Activated B cell treated with CpG ODN at 0.5 μM for 24 hours (primary cell): Measurements from ENCODE around the gene MTHFS. TPM values are rescaled to one million over a fixed set of nuclear protein-coding genes. Genes with fewer than 3 reads are reported as not detected.

Experiments
- ATAC-seq: fragments of 200-7000 bp; cut with Tn5 transposase; one replicate; pipeline ENCODE4 v1.10.0; 2021; ENCODE audit warnings: low read depth, mild to moderate bottlenecking, moderate library complexity
- CTCF ChIA-PET: fragments of 350-600 bp; sonication (Branson Sonifier 250); formaldehyde crosslinking; loops from one replicate; lab custom pipeline; 2021; ENCODE audit warnings: antibody characterized with exemption; lab: Charles Lee
- POLR2A ChIA-PET: fragments of 350-600 bp; sonication (Branson Sonifier 250); formaldehyde crosslinking; loops from one replicate; lab custom pipeline; 2021; ENCODE audit warnings: antibody characterized with exemption; lab: Charles Lee
- DNase-seq: peaks from one replicate; pipeline ENCODE4 v3.0.0; 2022
- H3K27ac Mint-ChIP-seq: one replicate; pipeline ENCODE4 v1.8.0; 2020; ENCODE audit warnings: mixed read lengths
- H3K27me3 Mint-ChIP-seq: one replicate; pipeline ENCODE4 v1.8.0; 2021; ENCODE audit warnings: mixed read lengths
- H3K36me3 Mint-ChIP-seq: one replicate; pipeline ENCODE4 v1.8.0; 2021; ENCODE audit warnings: low read depth, mixed read lengths
- H3K4me1 Mint-ChIP-seq: one replicate; pipeline ENCODE4 v1.8.0; 2021; ENCODE audit warnings: mixed read lengths
- H3K4me3 Mint-ChIP-seq: one replicate; pipeline ENCODE4 v1.8.0; 2020; ENCODE audit warnings: mild to moderate bottlenecking, mixed read lengths
- H3K9me3 Mint-ChIP-seq: one replicate; pipeline ENCODE4 v1.8.0; 2020; ENCODE audit warnings: mixed read lengths
- CTCF ChIP-seq: fragments of 200-600 bp; IDR thresholded peaks from one replicate; pipeline ENCODE4 v1.8.0; 2022; ENCODE audit warnings: antibody characterized with exemption, mild to moderate bottlenecking
- intact Hi-C: fragments of 100-400 bp; cut with micrococcal nuclease; formaldehyde crosslinking; loops from one replicate; pipeline ENCODE4 v1.15.1; 2024
- total RNA-seq: library from RNA; stranded (reverse); gene quantifications from 2 replicates; pipeline ENCODE4 v1.2.3, GENCODE V29; 2022

Gene MTHFS
- total RNA-seq, 1 donor from 2014 or later, result 29.5 TPM

- DNase-seq (no peak), ATAC-seq (no peak)
- Mint-ChIP-seq H3K27ac (no peak overlapping the region), H3K36me3 (no peaks in the 10 kb centered on the region), H3K4me1 (no peaks in the 10 kb centered on the region), H3K9me3 (peaks cover 8% of the 10 kb centered on the region), H3K4me3 (no peak overlapping the region), H3K27me3 (no peaks in the 10 kb centered on the region)
- TF ChIP-seq CTCF, result no peak
- ChIA-PET POLR2A (no interaction called here), CTCF (no interaction called here)
- intact Hi-C loops, result no loop called here
Measured at GRCh38 chr15:79820176-79820575, 76.6 kb downstream of the MTHFS start.

DNA sequence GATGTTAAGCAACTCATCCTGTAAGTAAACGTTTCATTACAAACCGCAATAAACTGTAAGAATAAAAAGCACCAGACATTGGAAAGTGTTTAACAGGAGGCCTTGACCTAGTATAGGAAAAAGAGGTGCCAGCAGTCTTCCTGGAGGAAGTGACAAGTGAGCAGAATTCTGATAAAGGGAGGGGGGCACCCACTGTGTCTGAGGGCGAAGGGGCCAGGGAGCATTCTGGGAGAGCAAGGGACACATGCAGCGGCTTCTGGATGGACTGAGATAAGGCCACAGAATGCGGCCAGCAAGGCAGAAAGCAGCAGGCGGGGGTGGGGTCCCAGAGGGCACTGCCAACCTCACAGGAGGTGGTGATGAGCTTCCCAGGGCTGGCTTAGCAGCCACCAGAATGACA lies 80.2 kb downstream of the MTHFS start:
- ChIA-PET POLR2A (no interaction called here), CTCF (no interaction called here)
- H3K27ac Mint-ChIP-seq, result no peak overlapping the region
- no peaks in the 10 kb centered on the region for H3K36me3 Mint-ChIP-seq
- no peak for TF ChIP-seq CTCF
- DNase-seq, result no peak
- ATAC-seq, result no peak
- H3K4me3 Mint-ChIP-seq, result no peak overlapping the region
- H3K4me1 Mint-ChIP-seq, result no peaks in the 10 kb centered on the region
- no peaks in the 10 kb centered on the region for H3K27me3 Mint-ChIP-seq
- intact Hi-C loops, result no loop called here
- peaks cover 8% of the 10 kb centered on the region for H3K9me3 Mint-ChIP-seq

DNA sequence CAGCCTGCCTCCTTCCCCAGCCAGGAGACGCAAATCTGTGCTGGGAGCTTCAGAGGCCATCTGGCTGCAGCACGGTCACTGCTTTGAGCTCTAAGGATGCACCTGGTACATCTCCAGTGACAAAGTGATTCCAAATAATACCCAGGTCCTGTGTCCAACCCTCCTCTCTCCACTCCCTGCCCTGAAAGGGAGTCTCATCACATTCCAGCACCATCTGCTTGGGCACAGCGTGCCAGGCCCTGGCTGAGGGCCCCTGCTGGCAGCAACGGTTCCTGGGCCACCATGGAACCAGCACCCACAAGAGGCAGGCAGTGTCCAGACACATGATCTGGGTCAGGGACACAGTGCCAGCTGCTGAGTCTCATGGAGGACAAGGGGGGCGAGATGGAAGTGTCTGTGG lies 81.3 kb downstream of the MTHFS start:
- Mint-ChIP-seq H3K4me3 (no peak overlapping the region), H3K27me3 (no peaks in the 10 kb centered on the region), H3K36me3 (no peaks in the 10 kb centered on the region), H3K27ac (no peak overlapping the region), H3K9me3 (peaks cover 4% of the 10 kb centered on the region), H3K4me1 (no peaks in the 10 kb centered on the region)
- intact Hi-C loops, result no loop called here
- no peak for TF ChIP-seq CTCF
- DNase-seq, result no peak
- ChIA-PET CTCF (no interaction called here), POLR2A (no interaction called here)
- ATAC-seq, result no peak

DNA sequence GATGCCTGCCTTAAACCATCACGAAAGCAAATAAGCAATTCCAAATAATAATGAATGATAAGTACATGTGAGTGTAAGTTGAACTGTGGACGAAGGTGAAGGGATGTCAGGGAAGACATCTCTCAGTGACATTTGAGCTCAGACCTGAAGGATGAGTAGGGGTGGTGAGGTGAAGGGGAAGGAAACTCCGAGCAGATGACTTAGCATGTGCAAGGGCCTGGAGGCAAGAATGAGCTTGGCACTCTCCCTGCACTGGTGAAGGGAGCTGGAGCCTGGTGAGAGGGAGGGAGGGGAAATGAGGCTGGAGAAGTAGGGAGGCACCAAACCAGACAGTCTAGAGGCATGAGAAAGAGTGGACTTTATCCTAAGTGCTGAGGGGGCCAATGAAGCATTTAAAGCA lies 84.3 kb downstream of the MTHFS start:
- intact Hi-C loops, result no loop called here
- Mint-ChIP-seq H3K27ac (no peak overlapping the region), H3K27me3 (no peaks in the 10 kb centered on the region), H3K4me3 (no peak overlapping the region), H3K36me3 (no peaks in the 10 kb centered on the region), H3K4me1 (no peaks in the 10 kb centered on the region), H3K9me3 (peaks cover 3% of the 10 kb centered on the region)
- POLR2A ChIA-PET, result no interaction called here
- ATAC-seq (no peak), DNase-seq (no peak)
- TF ChIP-seq CTCF, result no peak
- CTCF ChIA-PET, result no interaction called here

DNA sequence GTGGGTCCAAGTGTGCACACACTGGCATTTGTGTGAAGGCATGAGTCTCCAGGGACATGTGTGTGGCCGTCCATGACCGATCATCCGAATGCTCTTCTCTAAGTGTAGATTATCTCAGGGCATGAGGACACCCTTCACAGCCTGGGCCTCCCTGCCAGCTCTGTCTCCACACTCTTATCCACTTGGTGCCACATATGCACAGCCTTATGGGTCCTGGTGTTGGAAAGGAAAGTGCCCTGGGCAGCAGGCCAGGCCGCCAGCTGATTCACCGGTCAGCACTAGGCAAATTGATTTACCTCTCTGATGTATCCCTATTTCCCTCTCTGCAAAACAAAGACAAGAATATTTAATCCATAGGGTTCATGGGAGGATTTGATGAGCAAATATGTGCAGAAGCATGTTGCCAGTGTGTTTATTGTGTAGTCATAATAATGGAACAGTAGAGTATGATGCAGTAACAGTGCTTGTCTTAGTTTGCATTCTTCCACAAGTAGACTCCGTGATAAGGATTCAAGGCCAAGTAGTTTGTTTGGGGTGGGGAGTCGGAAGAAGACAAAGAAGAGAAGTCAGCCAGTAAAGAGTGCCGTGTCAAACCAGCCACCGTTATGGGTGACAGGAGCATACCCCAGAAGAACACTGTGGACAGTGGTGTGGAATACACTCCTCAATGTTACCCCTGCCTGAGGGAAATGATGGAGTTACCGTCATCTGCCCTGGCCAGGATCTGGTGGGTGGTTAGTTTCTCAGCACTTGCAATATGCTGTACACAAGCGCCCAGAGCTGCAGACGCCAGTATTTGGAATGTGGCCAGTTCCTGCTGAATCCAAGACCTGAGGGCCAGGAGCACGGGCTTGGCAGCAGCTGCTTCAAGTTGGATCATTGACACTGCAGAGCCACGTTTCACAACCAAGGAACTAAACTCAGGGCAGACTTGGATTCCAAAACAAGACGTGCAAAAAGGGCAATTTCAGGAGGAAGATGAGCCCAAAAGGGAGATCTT lies 85.1 kb downstream of the MTHFS start:
- H3K27me3 Mint-ChIP-seq, result no peaks in the 10 kb centered on the region
- POLR2A ChIA-PET, result no interaction called here
- no peak for DNase-seq
- H3K4me3 Mint-ChIP-seq, result no peak overlapping the region
- intact Hi-C loops, result no loop called here
- H3K4me1 Mint-ChIP-seq, result no peaks in the 10 kb centered on the region
- H3K36me3 Mint-ChIP-seq, result no peaks in the 10 kb centered on the region
- no peak for ATAC-seq
- peaks cover 3% of the 10 kb centered on the region for H3K9me3 Mint-ChIP-seq
- no peak overlapping the region for H3K27ac Mint-ChIP-seq
- CTCF ChIA-PET, result no interaction called here
- no peak for TF ChIP-seq CTCF
